Testis (tissue), 2 donors: ENCODE results near the gene IL22RA1.

Experiments
- CTCF ChIP-seq, 3 experiments: fragments of 450-650 bp in 2 of 3; fragments of 200-600 bp in 1 of 3; sonication (generic) in 1 of 3; IDR thresholded peaks; one replicate each; pipeline ENCODE4 v1.5.1; 2016 to 2019; ENCODE audit warnings: antibody characterized with exemption in 3 of 3, mild to moderate bottlenecking in 2 of 3, moderate library complexity in 1 of 3
- POLR2A ChIP-seq: fragments of 450-650 bp; IDR thresholded peaks from one replicate; pipeline ENCODE4 v1.6.1; 2017; ENCODE audit warnings: antibody characterized with exemption, mild to moderate bottlenecking, moderate library complexity

- TF ChIP-seq CTCF (IDR thresholded peaks at IDR 0.05) (no peak), POLR2A (no peak)
Observed at GRCh38 chr1:24090736-24091135, 52.2 kb downstream of the IL22RA1 start.
